H9 (cell line): ENCODE results near the gene RAB31. TPM values are rescaled to one million over a fixed set of nuclear protein-coding genes. Genes with fewer than 3 reads are reported as not detected.

Experiments used
- DNase-seq: peaks from one replicate; pipeline ENCODE4 v3.0.0-alpha.2; 2017
- H2AFZ ChIP-seq: one replicate; pipeline ENCODE4 v1.6.1; 2013; ENCODE audit warnings: mild to moderate bottlenecking, low read length, control low read depth, moderate library complexity
- H2AK5ac ChIP-seq: 2 replicates; pipeline ENCODE4 v1.6.1; 2013; ENCODE audit warnings: low read length, control low read depth, mixed read lengths; ENCODE audit not compliant: insufficient read length
- H2BK120ac ChIP-seq: one replicate; pipeline ENCODE4 v1.6.1; 2013; ENCODE audit warnings: low read depth, mild to moderate bottlenecking, low read length, control low read depth, inconsistent platforms; ENCODE audit not compliant: poor library complexity, severe bottlenecking
- H2BK12ac ChIP-seq: 2 replicates; pipeline ENCODE4 v1.6.1; 2013; ENCODE audit warnings: low read length, control low read depth, mixed read lengths, low read depth; ENCODE audit not compliant: insufficient read length
- H2BK15ac ChIP-seq: 2 replicates; pipeline ENCODE4 v1.6.1; 2013; ENCODE audit warnings: low read depth, low read length, control low read depth
- H2BK20ac ChIP-seq: one replicate; pipeline ENCODE4 v1.6.1; 2013; ENCODE audit warnings: low read depth, mild to moderate bottlenecking, low read length, control low read depth, inconsistent platforms; ENCODE audit not compliant: poor library complexity, severe bottlenecking
- H2BK5ac ChIP-seq: 2 replicates; pipeline ENCODE4 v1.6.1; 2013; ENCODE audit warnings: low read length, control low read depth, mixed read lengths; ENCODE audit not compliant: insufficient read length
- H3K14ac ChIP-seq: 2 replicates; pipeline ENCODE4 v1.6.1; 2013; ENCODE audit warnings: low read length, control low read depth; ENCODE audit not compliant: insufficient read depth
- H3K18ac ChIP-seq: 2 replicates; pipeline ENCODE4 v1.6.1; 2013; ENCODE audit warnings: low read depth, mild to moderate bottlenecking, mixed read lengths, low read length, control low read depth; ENCODE audit not compliant: insufficient read length
- H3K23ac ChIP-seq: 2 replicates; pipeline ENCODE4 v1.6.1; 2013; ENCODE audit warnings: low read length, control low read depth, mixed read lengths, low read depth; ENCODE audit not compliant: insufficient read length
- H3K23me2 ChIP-seq: 2 replicates; pipeline ENCODE4 v1.6.1; 2013; ENCODE audit warnings: low read depth, mild to moderate bottlenecking, mixed read lengths, low read length, control low read depth; ENCODE audit not compliant: insufficient read length, poor library complexity, severe bottlenecking
- H3K27ac ChIP-seq: 2 replicates; pipeline ENCODE4 v1.5.1; 2013; ENCODE audit warnings: low read length, control low read depth, mixed read lengths, low read depth; ENCODE audit not compliant: insufficient read length
- H3K27me3 ChIP-seq: 2 replicates; pipeline ENCODE4 v1.6.1; 2013; ENCODE audit warnings: low read length, control low read depth, inconsistent platforms; ENCODE audit not compliant: insufficient read depth
- H3K4ac ChIP-seq: 2 replicates; pipeline ENCODE4 v1.6.1; 2013; ENCODE audit warnings: low read depth, mild to moderate bottlenecking, control low read depth, inconsistent platforms, low read length, moderate library complexity
- H3K4me1 ChIP-seq: 2 replicates; pipeline ENCODE4 v1.6.1; 2013; ENCODE audit warnings: low read length, control low read depth, inconsistent platforms; ENCODE audit not compliant: insufficient read depth
- H3K4me2 ChIP-seq: 2 replicates; pipeline ENCODE4 v1.6.1; 2013; ENCODE audit warnings: low read length, control low read depth, mixed read lengths; ENCODE audit not compliant: insufficient read length, insufficient read depth
- H3K56ac ChIP-seq: 2 replicates; pipeline ENCODE4 v1.6.1; 2013; ENCODE audit warnings: low read depth, mild to moderate bottlenecking, mixed read lengths, low read length, control low read depth; ENCODE audit not compliant: insufficient read length
- H3K79me1 ChIP-seq: 2 replicates; pipeline ENCODE4 v1.6.1; 2013; ENCODE audit warnings: low read depth, mild to moderate bottlenecking, moderate library complexity, low read length, control low read depth, inconsistent platforms; ENCODE audit not compliant: insufficient read depth, poor library complexity, severe bottlenecking
- H3K79me2 ChIP-seq: 2 replicates; pipeline ENCODE4 v1.6.1; 2013; ENCODE audit warnings: low read length, control low read depth, inconsistent platforms; ENCODE audit not compliant: insufficient read depth
- H3K9ac ChIP-seq: 2 replicates; pipeline ENCODE4 v1.6.1; 2013; ENCODE audit warnings: low read length, control low read depth, mixed read lengths; ENCODE audit not compliant: insufficient read length; ENCODE audit errors: extremely low read depth
- H3K9me3 ChIP-seq: one replicate; pipeline ENCODE4 v1.6.1; 2013; ENCODE audit warnings: low read depth, low read length, inconsistent platforms; ENCODE audit not compliant: control insufficient read depth
- H3T11ph ChIP-seq: one replicate; pipeline ENCODE4 v1.6.1; 2013; ENCODE audit warnings: mild to moderate bottlenecking, low read length, control low read depth, inconsistent platforms
- H4K20me1 ChIP-seq: one replicate; pipeline ENCODE4 v1.6.1; 2013; ENCODE audit not compliant: control insufficient read depth, insufficient read length, insufficient read depth
- H4K5ac ChIP-seq: 2 replicates; pipeline ENCODE4 v1.6.1; 2013; ENCODE audit warnings: low read depth, mild to moderate bottlenecking, mixed read lengths, low read length, control low read depth; ENCODE audit not compliant: insufficient read length
- H4K8ac ChIP-seq: replicated peaks from 2 replicates; pipeline ENCODE4 v1.6.1; 2013; ENCODE audit warnings: low read length, control low read depth, mixed read lengths, low read depth; ENCODE audit not compliant: insufficient read length
- H4K91ac ChIP-seq: 2 replicates; pipeline ENCODE4 v1.6.1; 2013; ENCODE audit warnings: low read depth, mild to moderate bottlenecking, moderate library complexity, mixed read lengths, low read length, control low read depth; ENCODE audit not compliant: insufficient read length
- H3K27ac Mint-ChIP-seq, 3 experiments: 2 replicates in 2 of 3; 3 replicates in 1 of 3; pipeline ENCODE4 v1.8.0; 2020 to 2021; ENCODE audit warnings: mixed read lengths in 3 of 3, mild to moderate bottlenecking in 1 of 3, moderate library complexity in 1 of 3
- H3K27me3 Mint-ChIP-seq: 2 replicates; pipeline ENCODE4 v1.8.0; 2021; ENCODE audit warnings: low read depth, mild to moderate bottlenecking, moderate library complexity, mixed read lengths
- H3K36me3 Mint-ChIP-seq, 3 experiments: 2 replicates in 2 of 3; 3 replicates in 1 of 3; pipeline ENCODE4 v1.8.0; 2020 to 2021; ENCODE audit warnings: low read depth in 3 of 3, mixed read lengths in 3 of 3; ENCODE audit not compliant: insufficient read depth in 1 of 3
- H3K4me1 Mint-ChIP-seq, 2 experiments: 2 replicates each; pipeline ENCODE4 v1.8.0; 2020; ENCODE audit warnings: mixed read lengths in 2 of 2
- H3K4me3 Mint-ChIP-seq, 2 experiments: 2 replicates in 1 of 2; 3 replicates in 1 of 2; pipeline ENCODE4 v1.8.0; 2020 to 2021; ENCODE audit warnings: mild to moderate bottlenecking in 2 of 2, mixed read lengths in 2 of 2, moderate library complexity in 1 of 2
- H3K9me3 Mint-ChIP-seq, 2 experiments: 2 replicates in 1 of 2; 3 replicates in 1 of 2; pipeline ENCODE4 v1.8.0; 2020; ENCODE audit warnings: mild to moderate bottlenecking in 2 of 2, mixed read lengths in 2 of 2, moderate library complexity in 1 of 2
- WGBS: extraction: QIAGEN DNeasy Blood & Tissue Kit; methylation state at CpG from one replicate; pipeline ENCODE4 v1.1.7; 2013; ENCODE audit warnings: missing lambda C conversion rate, low lambda C conversion rate, mixed read lengths; ENCODE audit not compliant: insufficient read length; ENCODE audit errors: extremely low coverage; 5-methylcytosine and 5-hydroxymethylcytosine counted together
- total RNA-seq: library from RNA; stranded (reverse); gene quantifications from 2 replicates; pipeline ENCODE4 v1.2.1, GENCODE V29; 2021
- TF ChIP-seq, protein P1 (sequence below): fragments of 200-600 bp; sonication (generic); conservative IDR thresholded peaks from 3 replicates; pipeline ENCODE4 v1.8.0; 2021; ENCODE audit warnings: antibody characterized with exemption, mild to moderate bottlenecking

Gene RAB31
- total RNA-seq, 1 experiment from 2014 or later: 22.4 TPM

DNA sequence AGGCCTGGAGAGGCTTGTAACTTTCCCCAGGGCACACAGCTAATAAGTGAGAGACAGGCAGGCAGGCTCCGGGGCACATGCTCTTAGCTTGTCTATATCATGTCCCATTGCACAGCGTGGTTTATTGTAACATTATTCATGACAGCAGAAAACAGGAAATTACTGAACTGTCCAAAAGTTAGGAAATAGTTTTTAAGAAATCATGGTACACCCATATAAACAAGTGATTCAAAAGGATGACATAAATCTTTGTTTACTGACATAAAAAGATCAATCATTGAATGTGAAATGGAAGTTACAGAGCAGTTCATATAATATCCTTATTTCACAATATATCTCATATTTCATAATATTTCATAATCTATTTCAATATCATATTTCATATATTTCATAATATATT is 143.4 kb downstream of the RAB31 start:
- Histone ChIP-seq H3K79me1 (no peaks in the 10 kb centered on the region), H3K79me2 (no peaks in the 10 kb centered on the region), H3K4ac (no peak overlapping the region), H3K14ac (no peak overlapping the region), H3K18ac (no peak overlapping the region), H2AK5ac (no peak overlapping the region), H4K8ac (no peak overlapping the region), H3K9me3 (no peaks in the 10 kb centered on the region), H2AFZ (no peak overlapping the region), H3K27me3 (no peaks in the 10 kb centered on the region), H3T11ph (no peak overlapping the region), H2BK20ac (no peak overlapping the region), H3K27ac (no peak overlapping the region), H4K91ac (no peak overlapping the region), H4K5ac (no peak overlapping the region), H3K9ac (no peak overlapping the region), H3K23me2 (no peaks in the 10 kb centered on the region), H2BK5ac (no peak overlapping the region), H3K4me2 (no peak overlapping the region), H3K56ac (no peak overlapping the region), H3K23ac (no peak overlapping the region), H4K20me1 (no peaks in the 10 kb centered on the region), H2BK12ac (no peak overlapping the region), H2BK15ac (no peak overlapping the region), H2BK120ac (no peak overlapping the region), H3K4me1 (no peaks in the 10 kb centered on the region)
- Mint-ChIP-seq H3K27me3 (no peaks in the 10 kb centered on the region), H3K9me3 (peaks cover 4 to 5% of the 10 kb centered on the region in 2 experiments; a peak in 4 of 5 replicates), H3K4me1 (peaks cover 12 to 13% of the 10 kb centered on the region in 2 experiments), H3K4me3 (no peak overlapping the region), H3K27ac (no peak overlapping the region), H3K36me3 (peaks cover 2 to 6% (median 4%) of the 10 kb centered on the region in 3 experiments; a peak in 4 of 7 replicates)
- no peak for DNase-seq
- TF ChIP-seq, protein P1, sequence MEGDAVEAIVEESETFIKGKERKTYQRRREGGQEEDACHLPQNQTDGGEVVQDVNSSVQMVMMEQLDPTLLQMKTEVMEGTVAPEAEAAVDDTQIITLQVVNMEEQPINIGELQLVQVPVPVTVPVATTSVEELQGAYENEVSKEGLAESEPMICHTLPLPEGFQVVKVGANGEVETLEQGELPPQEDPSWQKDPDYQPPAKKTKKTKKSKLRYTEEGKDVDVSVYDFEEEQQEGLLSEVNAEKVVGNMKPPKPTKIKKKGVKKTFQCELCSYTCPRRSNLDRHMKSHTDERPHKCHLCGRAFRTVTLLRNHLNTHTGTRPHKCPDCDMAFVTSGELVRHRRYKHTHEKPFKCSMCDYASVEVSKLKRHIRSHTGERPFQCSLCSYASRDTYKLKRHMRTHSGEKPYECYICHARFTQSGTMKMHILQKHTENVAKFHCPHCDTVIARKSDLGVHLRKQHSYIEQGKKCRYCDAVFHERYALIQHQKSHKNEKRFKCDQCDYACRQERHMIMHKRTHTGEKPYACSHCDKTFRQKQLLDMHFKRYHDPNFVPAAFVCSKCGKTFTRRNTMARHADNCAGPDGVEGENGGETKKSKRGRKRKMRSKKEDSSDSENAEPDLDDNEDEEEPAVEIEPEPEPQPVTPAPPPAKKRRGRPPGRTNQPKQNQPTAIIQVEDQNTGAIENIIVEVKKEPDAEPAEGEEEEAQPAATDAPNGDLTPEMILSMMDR: no peak
- WGBS: no CpG with 5 or more reads among the region's 2 CpGs
